ENCODE measurements around the gene EEF1AKMT1. TPM values are rescaled to one million over a fixed set of nuclear protein-coding genes. Genes with fewer than 3 reads are reported as not detected.
A peak's percentile ranks its signal among the peaks of the same experiment; 100 is the strongest.

Gene EEF1AKMT1
- total RNA-seq, 1 donor from 2014 or later = 3.9 TPM

GRCh38 chr13:20729633-20730585 is 43.9 kb downstream of the EEF1AKMT1 start:
- Mint-ChIP-seq H3K4me3 (no peak overlapping the region), H3K36me3 (ENCODE audit: low read depth) (peaks cover 8% of the 10 kb centered on the region), H3K9me3 (no peaks in the 10 kb centered on the region), H3K27me3 (no peaks in the 10 kb centered on the region), H3K27ac (no peak overlapping the region), H3K4me1 (no peaks in the 10 kb centered on the region)
- intact Hi-C loops (cut with micrococcal nuclease) = no loop called here
- ChIA-PET CTCF (no interaction called here), POLR2A (no interaction called here)
- TF ChIP-seq CTCF (IDR thresholded peaks at IDR 0.05) = no peak
- ATAC-seq (ENCODE audit: low read depth) = no peak
- no peak for DNase-seq

- intact Hi-C loops (cut with micrococcal nuclease) = no loop called here
- Mint-ChIP-seq H3K36me3 (ENCODE audit: low read depth) (peaks cover 8% of the 10 kb centered on the region), H3K27ac (no peak overlapping the region), H3K27me3 (no peaks in the 10 kb centered on the region), H3K9me3 (no peaks in the 10 kb centered on the region), H3K4me1 (no peaks in the 10 kb centered on the region), H3K4me3 (no peak overlapping the region)
- DNase-seq = no peak
- POLR2A ChIA-PET = no interaction called here
- TF ChIP-seq CTCF (IDR thresholded peaks at IDR 0.05) = no peak
- CTCF ChIA-PET = no interaction called here
- ATAC-seq (ENCODE audit: low read depth) = no peak
Observed at GRCh38 chr13:20728579-20729311, 45.0 kb downstream of the EEF1AKMT1 start.

GRCh38 chr13:20727856-20728255 is 45.9 kb downstream of the EEF1AKMT1 start:
- peaks cover 8% of the 10 kb centered on the region for H3K36me3 Mint-ChIP-seq (ENCODE audit: low read depth)
- ATAC-seq (ENCODE audit: low read depth) (no peak), DNase-seq (no peak)
- ChIA-PET POLR2A (no interaction called here), CTCF (no interaction called here)
- peaks cover 2% of the 10 kb centered on the region for H3K27me3 Mint-ChIP-seq
- H3K9me3 Mint-ChIP-seq = no peaks in the 10 kb centered on the region
- intact Hi-C loops (cut with micrococcal nuclease) = no loop called here
- no peaks in the 10 kb centered on the region for H3K4me1 Mint-ChIP-seq
- H3K4me3 Mint-ChIP-seq = no peak overlapping the region
- TF ChIP-seq CTCF (IDR thresholded peaks at IDR 0.05) = no peak
- no peak overlapping the region for H3K27ac Mint-ChIP-seq

GRCh38 chr13:20721454-20722357 is 52.1 kb downstream of the EEF1AKMT1 start:
- H3K9me3 Mint-ChIP-seq = no peaks in the 10 kb centered on the region
- H3K36me3 Mint-ChIP-seq (ENCODE audit: low read depth) = no peaks in the 10 kb centered on the region
- no peak for TF ChIP-seq CTCF (IDR thresholded peaks at IDR 0.05)
- no peak for DNase-seq
- intact Hi-C loops (cut with micrococcal nuclease) = no loop called here
- ATAC-seq (ENCODE audit: low read depth) = no peak
- CTCF ChIA-PET = no interaction called here
- peaks cover 5% of the 10 kb centered on the region for H3K4me1 Mint-ChIP-seq
- H3K4me3 Mint-ChIP-seq = peak overlapping the region; percentile 46
- no peak overlapping the region for H3K27ac Mint-ChIP-seq
- peaks cover 10% of the 10 kb centered on the region for H3K27me3 Mint-ChIP-seq
- POLR2A ChIA-PET = no interaction called here

Data from activated B cell treated with CpG ODN at 0.5 μM for 24 hours (primary cell).